Smooth muscle cell of the brain vasculature (primary cell): ENCODE measurements around the gene RRM2.
"Not testable (repeated sequence)": the region's sequence is repeated elsewhere in the genome, so short reads cannot be mapped to it uniquely, and the experiment has no call there.

Experiments used
- DNase-seq: peaks from one replicate; pipeline ENCODE4 v3.0.0-alpha.2; 2012; ENCODE audit warnings: low read depth, low spot score

Gene RRM2

GRCh38 chr2:10091182-10091888 is 31.2 kb upstream of the RRM2 start:
- no peak for DNase-seq

DNA sequence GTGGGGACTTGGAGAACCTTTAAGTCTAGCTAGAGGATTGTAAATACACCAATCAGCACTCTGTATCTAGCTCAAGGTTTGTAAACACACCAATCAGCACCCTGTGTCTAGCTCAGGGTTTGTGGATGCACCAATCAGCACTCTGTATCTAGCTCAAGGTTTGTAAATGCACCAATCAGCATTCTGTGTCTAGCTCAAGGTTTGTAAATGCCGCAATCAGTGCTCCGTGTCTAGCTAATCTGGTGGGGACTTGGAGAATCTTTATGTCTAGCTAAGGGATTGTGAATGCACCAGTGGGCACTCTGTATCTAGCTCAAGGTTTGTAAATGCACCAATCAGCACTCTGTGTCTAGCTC is 30.7 kb upstream of the RRM2 start:
- not testable (repeated sequence) for DNase-seq

DNA sequence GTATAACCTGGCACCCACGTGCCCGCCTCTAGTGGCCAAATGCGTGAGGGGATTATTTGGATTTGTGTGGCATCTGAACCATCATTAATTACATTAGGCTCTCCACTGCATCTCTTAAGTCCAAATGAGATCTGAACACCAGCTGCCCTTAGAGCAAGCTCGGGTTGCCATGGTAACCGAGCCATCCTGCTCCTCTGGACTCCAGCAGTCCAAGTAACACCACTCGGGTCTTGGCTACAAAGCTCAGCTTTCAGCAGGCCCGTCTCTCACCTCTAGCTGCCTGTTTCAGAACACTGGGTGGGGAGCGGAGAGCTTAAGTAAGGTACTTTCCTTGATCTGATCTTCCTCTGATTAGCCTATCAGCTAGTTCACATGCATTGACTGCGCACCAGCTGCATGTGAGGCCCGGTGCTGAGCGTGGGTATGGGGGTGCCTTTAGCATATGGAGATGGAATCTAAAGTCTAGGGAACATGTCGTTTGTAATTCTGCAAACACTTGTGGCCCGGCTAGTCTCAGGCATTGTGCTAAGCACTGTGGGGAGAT is 28.2 kb upstream of the RRM2 start:
- DNase-seq = no peak

- no peak for DNase-seq
Measured at GRCh38 chr2:10095175-10095574, 27.4 kb upstream of the RRM2 start.

DNA sequence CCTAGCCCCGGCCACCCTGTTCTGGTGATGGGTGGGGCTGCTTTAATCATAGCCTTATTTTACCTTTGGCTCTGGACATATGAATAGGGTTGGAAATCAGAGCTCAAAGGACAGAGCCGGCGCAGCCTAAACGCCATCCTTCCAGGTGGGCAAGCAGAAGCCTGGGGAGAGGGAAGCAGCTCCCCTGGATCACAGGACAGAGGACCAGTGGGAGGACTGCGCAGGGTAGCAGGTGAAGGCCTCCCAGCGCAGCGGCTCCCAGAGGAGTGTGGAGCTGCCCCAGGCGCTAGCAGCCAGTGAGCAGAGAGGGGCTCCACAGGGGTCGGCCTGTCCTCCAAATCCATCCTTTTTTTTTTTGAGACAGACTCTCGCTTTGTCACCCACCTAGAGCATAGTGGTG is 25.9 kb upstream of the RRM2 start:
- DNase-seq = no peak

GRCh38 chr2:10097352-10098148 is 25.0 kb upstream of the RRM2 start:
- DNase-seq = no peak

DNA sequence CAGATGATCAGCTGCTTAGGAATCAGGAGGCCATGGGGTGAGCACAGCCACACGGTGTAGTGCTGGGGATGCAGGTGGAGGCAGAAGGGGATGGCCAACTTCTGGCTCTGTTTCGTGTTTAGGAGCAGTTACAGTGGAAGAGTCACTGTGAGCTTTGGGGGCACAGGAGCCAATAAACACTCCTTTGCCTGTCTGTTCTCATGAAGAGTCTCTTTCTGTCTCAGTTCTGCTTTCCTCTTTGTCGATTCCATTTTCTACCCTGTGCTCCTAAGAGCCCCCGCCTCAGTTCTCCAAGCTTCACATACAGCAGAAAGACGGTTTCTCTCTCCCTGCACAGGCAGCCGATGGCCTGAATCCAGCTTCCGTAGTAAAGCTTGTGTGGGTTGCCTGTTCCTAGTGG is 21.0 kb upstream of the RRM2 start:
- no peak for DNase-seq

DNA sequence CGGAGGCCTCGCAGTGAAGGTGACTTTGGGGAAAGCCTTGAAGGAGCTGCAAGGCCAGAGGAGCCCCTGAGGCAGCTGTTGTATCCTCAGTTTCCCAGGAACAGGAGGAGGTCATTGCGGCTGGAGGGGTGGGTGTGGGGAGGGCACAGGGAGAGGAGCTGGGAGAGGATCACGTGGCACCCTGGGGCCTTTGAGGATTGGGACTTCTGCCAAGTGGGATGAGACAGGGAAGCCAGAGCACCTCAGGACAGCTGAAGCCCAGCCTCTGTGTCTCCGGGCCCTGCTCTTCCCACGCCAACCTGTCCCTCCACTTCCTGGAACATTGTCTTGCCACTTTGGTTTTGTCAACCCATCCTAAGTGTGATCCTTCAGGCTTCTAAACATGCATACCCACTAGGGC is 19.4 kb upstream of the RRM2 start:
- no peak for DNase-seq

- DNase-seq = not testable (repeated sequence)
Measured at GRCh38 chr2:10104906-10105305, 17.6 kb upstream of the RRM2 start.

DNA sequence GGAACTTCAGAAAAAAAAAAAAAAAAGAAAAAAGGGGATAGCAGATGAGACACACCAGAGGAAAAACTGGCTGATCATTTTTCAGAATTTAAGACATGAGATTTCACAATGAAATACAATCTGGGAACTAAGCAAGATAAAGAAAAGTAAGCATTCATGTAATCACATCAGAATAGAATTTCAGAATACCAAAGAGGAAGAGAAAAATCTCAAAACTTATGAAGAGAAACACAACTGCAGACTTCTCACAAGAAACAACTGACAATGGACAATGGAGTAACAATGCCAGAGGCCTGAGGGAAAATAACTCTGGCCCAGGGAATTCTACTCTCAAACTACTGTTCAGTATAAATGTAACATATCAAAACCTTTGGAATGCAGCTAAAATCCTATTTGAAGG is 13.2 kb upstream of the RRM2 start:
- DNase-seq = no peak

GRCh38 chr2:10119027-10119325 is 3.6 kb upstream of the RRM2 start:
- DNase-seq = no peak

GRCh38 chr2:10119601-10120157 is 2.9 kb upstream of the RRM2 start:
- DNase-seq = no peak

DNA sequence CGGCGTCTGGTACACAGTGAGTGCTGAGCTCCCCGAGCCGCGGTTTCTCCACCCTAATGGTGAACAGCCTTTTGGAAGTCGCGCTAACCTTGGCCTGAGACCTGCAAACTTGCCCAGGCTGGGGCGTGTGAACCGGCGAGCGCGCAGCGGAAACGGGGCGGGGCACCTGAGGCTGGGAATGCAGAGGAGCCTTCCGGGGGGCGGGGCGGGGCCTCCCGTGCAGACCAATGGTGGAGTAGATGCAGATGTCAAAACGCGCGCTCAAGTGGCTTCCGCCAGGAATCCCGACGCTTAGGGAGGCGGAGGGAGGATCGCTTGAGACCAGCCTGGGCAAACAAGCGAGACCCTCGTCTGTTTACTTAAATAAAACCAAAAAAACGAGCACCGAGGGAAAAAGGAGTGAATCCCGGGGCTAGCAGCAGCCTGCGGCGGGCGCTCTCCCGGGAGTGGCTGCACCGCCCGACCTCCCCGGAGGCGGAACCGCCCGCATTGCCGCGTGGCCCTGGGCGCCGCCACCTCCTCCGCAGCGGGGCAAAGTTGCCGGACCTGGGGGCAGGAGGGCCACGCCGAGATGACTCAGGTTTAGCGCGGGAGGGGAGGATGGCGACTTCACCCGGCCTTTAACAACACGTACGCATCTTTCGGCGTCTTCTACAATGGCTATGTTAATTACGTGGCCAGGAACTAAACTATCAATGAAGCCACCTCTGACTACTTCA is 2.2 kb upstream of the RRM2 start:
- peak; percentile 57 for DNase-seq

- DNase-seq = no peak
Measured at GRCh38 chr2:10120877-10121574, 1.5 kb upstream of the RRM2 start.

- DNase-seq = no peak
Measured at GRCh38 chr2:10123281-10123680, 742 bp downstream of the RRM2 start.

- peak; percentile 63 for DNase-seq
Measured at GRCh38 chr2:10124538-10125045, 2.1 kb downstream of the RRM2 start.

DNA sequence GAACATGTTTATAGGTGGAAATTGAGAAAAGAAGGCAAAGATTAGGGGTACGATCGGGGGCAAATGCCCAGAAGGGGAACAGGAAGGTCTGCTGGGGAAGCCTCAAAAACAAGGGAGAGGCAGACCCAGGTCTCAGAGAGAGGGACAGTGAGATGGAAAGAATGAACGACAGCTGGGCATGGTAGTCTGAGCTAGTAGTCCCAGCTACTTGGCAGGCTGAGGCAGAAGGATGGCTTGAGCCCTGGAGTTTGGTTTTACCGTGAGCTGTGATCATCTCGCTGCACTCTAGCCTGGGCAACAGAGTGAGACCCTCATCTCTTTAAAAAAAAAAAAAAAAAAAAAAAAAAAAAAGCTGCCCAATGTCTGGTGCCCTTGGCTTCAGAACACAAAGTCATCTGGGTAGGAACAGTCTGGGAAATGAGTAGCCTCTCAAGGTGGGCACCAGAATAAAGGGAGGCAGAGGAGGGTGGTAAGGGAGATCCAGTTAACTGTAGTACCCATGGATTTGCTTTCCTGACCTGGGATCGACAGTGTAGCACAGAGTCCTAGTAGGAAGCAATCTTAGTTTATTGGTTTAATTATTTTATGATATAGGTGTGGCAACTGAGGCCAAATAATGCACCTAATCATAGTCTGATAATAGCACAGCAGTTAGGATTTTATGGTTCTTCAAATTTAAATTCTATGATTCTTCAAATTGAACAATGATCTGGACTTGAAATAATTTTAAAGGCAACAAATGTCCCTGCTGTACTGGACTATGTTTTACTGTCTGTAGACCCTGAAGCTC is 3.5 kb downstream of the RRM2 start:
- DNase-seq = no peak

GRCh38 chr2:10126632-10127026 is 4.1 kb downstream of the RRM2 start:
- no peak for DNase-seq

DNA sequence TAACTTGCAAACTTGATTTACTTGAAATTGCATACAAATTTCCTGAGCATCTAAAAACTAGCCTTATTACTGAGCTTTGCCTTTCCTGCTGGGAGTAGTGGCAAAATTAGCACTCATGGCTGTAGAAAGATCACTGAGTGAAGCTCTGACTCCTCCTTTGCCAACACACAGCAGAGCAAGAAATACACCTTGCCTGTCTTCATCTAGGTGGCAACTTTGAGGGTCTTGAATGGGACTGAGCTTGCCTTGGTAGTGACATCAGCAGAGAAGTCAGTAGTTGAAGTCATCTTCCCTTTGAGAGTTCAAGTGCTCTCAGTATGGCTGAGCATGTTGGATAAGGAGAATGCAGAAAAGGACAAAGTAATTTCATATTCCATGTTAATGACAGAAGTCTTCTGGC is 5.9 kb downstream of the RRM2 start:
- no peak for DNase-seq

DNA sequence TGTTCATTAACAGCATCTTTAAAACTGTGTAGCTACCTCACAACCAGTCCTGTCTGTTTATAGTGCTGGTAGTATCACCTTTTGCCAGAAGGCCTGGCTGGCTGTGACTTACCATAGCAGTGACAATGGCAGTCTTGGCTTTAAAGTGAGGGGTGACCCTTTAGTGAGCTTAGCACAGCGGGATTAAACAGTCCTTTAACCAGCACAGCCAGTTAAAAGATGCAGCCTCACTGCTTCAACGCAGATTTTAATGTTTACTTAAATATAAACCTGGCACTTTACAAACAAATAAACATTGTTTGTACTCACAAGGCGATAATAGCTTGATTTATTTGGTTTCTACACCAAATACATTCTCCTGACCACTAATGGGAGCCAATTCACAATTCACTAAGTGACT is 7.0 kb downstream of the RRM2 start:
- DNase-seq = no peak
